OCI-LY7 (cell line): ENCODE data around the gene ADCY3. TPM values are rescaled to one million over a fixed set of nuclear protein-coding genes. Genes with fewer than 3 reads are reported as not detected.

Source experiments
- BruUV-seq: library from RNA; stranded (reverse); fragments of 400-500 nt; replicated peaks from 2 replicates; lab custom pipeline; 2021; lab: Mats Ljungman, UMichigan
- CTCF ChIA-PET: fragments of 300-600 bp; sonication (Branson Sonifier 250); formaldehyde crosslinking; loops from one replicate; lab custom pipeline; 2022; ENCODE audit warnings: antibody characterized with exemption; ENCODE audit not compliant: unreplicated experiment; lab: Charles Lee
- POLR2A ChIA-PET: fragments of 300-600 bp; sonication (Branson Sonifier 250); formaldehyde crosslinking; loops from one replicate; lab custom pipeline; 2022; ENCODE audit warnings: antibody characterized with exemption; lab: Charles Lee
- DNase-seq: peaks from one replicate; pipeline ENCODE4 v3.0.0-alpha.2; 2015; ENCODE audit warnings: low spot score
- H2AFZ ChIP-seq: fragments of 200-600 bp; sonication (generic), shearing (Covaris generic); 2 replicates; pipeline ENCODE4 v1.6.1; 2014; ENCODE audit warnings: mild to moderate bottlenecking, antibody characterized with exemption, low read length, moderate library complexity
- H3K27ac ChIP-seq: fragments of 200-600 bp; sonication (generic); 2 replicates; pipeline ENCODE4 v1.5.1; 2014; ENCODE audit warnings: mixed run types, low read depth, mild to moderate bottlenecking, moderate library complexity, low read length, inconsistent platforms; ENCODE audit not compliant: poor library complexity, severe bottlenecking
- H3K36me3 ChIP-seq: fragments of 200-600 bp; sonication (generic); 2 replicates; pipeline ENCODE4 v1.6.1; 2014; ENCODE audit warnings: mild to moderate bottlenecking, antibody characterized with exemption, low read length, moderate library complexity, mixed read lengths; ENCODE audit not compliant: insufficient read depth
- H3K4me1 ChIP-seq: fragments of 200-600 bp; sonication (generic); 2 replicates; pipeline ENCODE4 v1.5.1; 2014; ENCODE audit warnings: mild to moderate bottlenecking, low read length; ENCODE audit not compliant: insufficient read depth, poor library complexity, severe bottlenecking
- H3K4me2 ChIP-seq: fragments of 200-600 bp; sonication (generic); 2 replicates; pipeline ENCODE4 v1.6.1; 2014; ENCODE audit warnings: mild to moderate bottlenecking, low read length
- H3K4me3 ChIP-seq: fragments of 200-600 bp; sonication (generic); 2 replicates; pipeline ENCODE4 v1.5.1; 2014; ENCODE audit warnings: mild to moderate bottlenecking, low read depth, low read length; ENCODE audit not compliant: poor library complexity, severe bottlenecking
- H3K79me2 ChIP-seq: fragments of 200-600 bp; sonication (generic); 2 replicates; pipeline ENCODE4 v1.6.1; 2016; ENCODE audit warnings: low read depth, mild to moderate bottlenecking, low read length, moderate library complexity, mixed read lengths; ENCODE audit not compliant: insufficient read depth
- H3K9me2 ChIP-seq: fragments of 200-600 bp; sonication (generic); 2 replicates; pipeline ENCODE4 v1.6.1; 2016; ENCODE audit warnings: mild to moderate bottlenecking, low read length, mixed read lengths; ENCODE audit not compliant: insufficient read depth
- H3K9me3 ChIP-seq: fragments of 200-600 bp; sonication (generic); 2 replicates; pipeline ENCODE4 v1.6.1; 2014; ENCODE audit warnings: mild to moderate bottlenecking, mixed run types, low read length, mixed read lengths
- H4K20me1 ChIP-seq: fragments of 200-600 bp; sonication (generic); 2 replicates; pipeline ENCODE4 v1.6.1; 2014; ENCODE audit warnings: mild to moderate bottlenecking, antibody characterized with exemption, low read length, moderate library complexity, mixed read lengths; ENCODE audit not compliant: insufficient read depth
- CTCF ChIP-seq: fragments of 200-600 bp; sonication (generic); conservative IDR thresholded peaks from 2 replicates; pipeline ENCODE4 v1.5.1; 2014; ENCODE audit warnings: mild to moderate bottlenecking, antibody characterized with exemption, low read length, moderate library complexity, mixed read lengths
- EZH2phosphoT487 ChIP-seq: fragments of 200-600 bp; sonication (generic); IDR thresholded peaks from 2 replicates; pipeline ENCODE4 v1.6.1; 2018; ENCODE audit warnings: low read depth, borderline replicate concordance, mild to moderate bottlenecking, mixed run types, antibody characterized with exemption, low read length, moderate library complexity, mixed read lengths
- intact Hi-C: fragments of 100-400 bp; cut with micrococcal nuclease; formaldehyde crosslinking; loops from one replicate; pipeline ENCODE4 v1.10.0; 2022; ENCODE audit not compliant: unreplicated experiment
- total RNA-seq, 2 experiments: library from RNA; depleted of rRNA in 1 of 2; stranded (reverse); fragments of >200 nt in 1 of 2; shearing (Covaris generic) in 1 of 2; gene quantifications; 2 replicates each; pipeline ENCODE4 v1.2.3, GENCODE V29; 2014 to 2022

ADCY3 gene
- total RNA-seq, 2 experiments from 2014 or later = 45.8 to 55.0 TPM

GRCh38 chr2:24899361-24899910 is 20.6 kb downstream of the ADCY3 start:
- no peaks in the 10 kb centered on the region for H3K79me2 ChIP-seq
- no peaks in the 10 kb centered on the region for H3K9me2 ChIP-seq
- intact Hi-C loops = no loop called here
- DNase-seq = no peak
- no peak for TF ChIP-seq EZH2phosphoT487
- no peak for TF ChIP-seq CTCF
- POLR2A ChIA-PET = no interaction called here
- BruUV-seq = no TSS peak
- CTCF ChIA-PET = no interaction called here
- H3K4me2 ChIP-seq = no peak overlapping the region
- no peaks in the 10 kb centered on the region for H3K4me1 ChIP-seq
- no peaks in the 10 kb centered on the region for H4K20me1 ChIP-seq
- no peak overlapping the region for H2AFZ ChIP-seq
- peaks cover 22% of the 10 kb centered on the region for H3K9me3 ChIP-seq
- no peak overlapping the region for H3K4me3 ChIP-seq
- H3K36me3 ChIP-seq = peaks cover 94% of the 10 kb centered on the region
- H3K27ac ChIP-seq = no peak overlapping the region

- no peak overlapping the region for H3K4me2 ChIP-seq
- H3K9me3 ChIP-seq = peaks cover 29% of the 10 kb centered on the region
- no TSS peak for BruUV-seq
- intact Hi-C loops = no loop called here
- DNase-seq = no peak
- H3K36me3 ChIP-seq = peaks cover 95% of the 10 kb centered on the region
- CTCF ChIA-PET = interaction anchor here (0.6 kb wide), 1 partner anchor 10 kb away, joined by 3 read pairs; no protein-coding TSS in a partner anchor
- H3K4me3 ChIP-seq = no peak overlapping the region
- no peaks in the 10 kb centered on the region for H3K9me2 ChIP-seq
- no peak overlapping the region for H3K27ac ChIP-seq
- no peaks in the 10 kb centered on the region for H3K79me2 ChIP-seq
- H2AFZ ChIP-seq = no peak overlapping the region
- POLR2A ChIA-PET = no interaction called here
- no peaks in the 10 kb centered on the region for H3K4me1 ChIP-seq
- TF ChIP-seq CTCF = no peak
- no peak for TF ChIP-seq EZH2phosphoT487
- H4K20me1 ChIP-seq = no peaks in the 10 kb centered on the region
Measured at GRCh38 chr2:24898122-24899109, 21.6 kb downstream of the ADCY3 start.
